HG03469 (cell line): ENCODE data around the gene ATP6V1G2.
A peak's percentile ranks its signal among the peaks of the same experiment; 100 is the strongest.

Experiments used
- ATAC-seq: cut with Tn5 transposase; IDR thresholded peaks from one replicate; pipeline ENCODE4 v1.9.1; 2021; ENCODE audit warnings: mild to moderate bottlenecking, moderate library complexity, moderate number of reproducible peaks; ENCODE audit not compliant: unreplicated experiment

Gene ATP6V1G2

GRCh38 chr6:31548544-31548873 is 2.1 kb upstream of the ATP6V1G2 start:
- no peak for ATAC-seq

GRCh38 chr6:31547727-31548543 is 1.5 kb upstream of the ATP6V1G2 start:
- no peak for ATAC-seq

GRCh38 chr6:31546958-31547726 is 734 bp upstream of the ATP6V1G2 start, which contains the start of gene NFKBIL1:
Gene NFKBIL1 (plus strand): TSS chr6:31547608. CDS start chr6:31547695, 87 bp downstream.
- ATAC-seq: peak; percentile 38

- ATAC-seq: no peak
These were observed 1.1 kb downstream of the ATP6V1G2 start for GRCh38 chr6:31545291-31545690.

GRCh38 chr6:31544676-31545075 is 1.7 kb downstream of the ATP6V1G2 start:
- ATAC-seq: no peak

- no peak for ATAC-seq
These were observed 2.8 kb downstream of the ATP6V1G2 start for GRCh38 chr6:31543639-31544038.

- peak; percentile 44 for ATAC-seq
These were observed 4.5 kb downstream of the ATP6V1G2 start, which contains the start of gene DDX39B for GRCh38 chr6:31541658-31542521. Gene DDX39B (minus strand): TSS chr6:31542003. CDS start chr6:31540532, 1,471 bp downstream.

- ATAC-seq: no peak
These were observed 5.2 kb downstream of the ATP6V1G2 start for GRCh38 chr6:31541059-31541657.

- ATAC-seq: no peak
These were observed 5.8 kb downstream of the ATP6V1G2 start for GRCh38 chr6:31540640-31541039.

GRCh38 chr6:31538805-31539400 is 7.5 kb downstream of the ATP6V1G2 start:
- no peak for ATAC-seq

GRCh38 chr6:31535538-31536324 is 10.7 kb downstream of the ATP6V1G2 start:
- ATAC-seq: no peak

GRCh38 chr6:31534521-31535040 is 11.8 kb downstream of the ATP6V1G2 start:
- no peak for ATAC-seq

GRCh38 chr6:31534011-31534410 is 12.4 kb downstream of the ATP6V1G2 start:
- no peak for ATAC-seq

- no peak for ATAC-seq
These were observed 13.0 kb downstream of the ATP6V1G2 start for GRCh38 chr6:31533455-31533841.

GRCh38 chr6:31532644-31533454 is 13.6 kb downstream of the ATP6V1G2 start:
- ATAC-seq: no peak

- no peak for ATAC-seq
These were observed 14.4 kb downstream of the ATP6V1G2 start for GRCh38 chr6:31531771-31532643.

GRCh38 chr6:31531162-31531561 is 15.2 kb downstream of the ATP6V1G2 start:
- no peak for ATAC-seq
